ENCODE measurements around the gene ZNF398. TPM values are rescaled to one million over a fixed set of nuclear protein-coding genes. Genes with fewer than 3 reads are reported as not detected.

Gene ZNF398
- total RNA-seq, 1 donor from 2014 or later = 14.5 TPM

DNA sequence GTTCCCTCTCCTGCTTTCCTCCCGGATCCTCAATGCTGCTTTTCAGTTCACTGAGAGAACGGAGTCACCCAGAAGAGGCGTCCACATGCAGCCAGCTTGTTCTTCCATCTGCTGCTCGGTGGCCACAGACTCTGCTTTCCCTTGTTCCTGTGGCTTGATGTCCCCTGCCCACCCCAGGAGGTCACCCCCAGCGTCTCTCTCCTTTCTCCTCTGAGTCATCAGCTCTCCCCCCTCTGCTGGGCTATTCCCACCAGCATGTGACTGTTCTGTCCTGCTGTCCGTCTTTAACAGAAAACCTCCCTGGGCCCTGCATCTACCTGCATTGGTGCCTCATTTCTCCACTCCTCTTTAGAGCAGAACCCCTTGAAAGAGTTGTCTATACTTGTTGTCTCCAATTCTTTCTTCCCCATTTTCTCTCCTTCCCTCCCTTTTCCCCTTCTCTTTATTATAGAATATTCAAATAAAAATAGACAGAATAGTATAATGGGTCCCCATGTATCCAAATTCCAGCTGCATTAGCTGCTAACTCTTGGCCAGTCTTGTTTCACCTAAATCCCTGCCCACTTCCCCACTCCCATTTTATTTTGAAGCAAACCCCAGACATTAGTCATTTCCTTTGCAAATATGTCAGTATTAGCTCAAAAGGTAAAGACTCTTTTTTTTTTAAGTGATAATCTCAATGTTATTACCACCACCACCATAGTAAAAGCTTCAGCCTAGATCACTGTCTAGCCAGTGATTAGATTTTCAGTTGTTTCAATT, 52.2 kb downstream of the ZNF398 start:
- intact Hi-C loops (cut with DNase I) = no loop called here
- Histone ChIP-seq H3K27ac (no peak overlapping the region), H3K4me3 (no peak overlapping the region), H3K4me1 (peaks cover 19% of the 10 kb centered on the region), H3K9me3 (no peaks in the 10 kb centered on the region), H3K36me3 (peaks cover 63% of the 10 kb centered on the region), H3K27me3 (no peaks in the 10 kb centered on the region)
- peak; percentile 12 for DNase-seq
- no peak for TF ChIP-seq CTCF (IDR thresholded peaks at IDR 0.05)
- no peak for ATAC-seq

- no peak overlapping the region for H3K4me3 ChIP-seq
- no peak overlapping the region for H3K27ac ChIP-seq
- H3K36me3 ChIP-seq = peaks cover 86% of the 10 kb centered on the region
- peaks cover 4% of the 10 kb centered on the region for H3K4me1 ChIP-seq
- H3K9me3 ChIP-seq = no peaks in the 10 kb centered on the region
- ATAC-seq (peak; percentile 91), DNase-seq (peak; percentile 61)
- intact Hi-C loops (cut with DNase I) = no loop called here
- H3K27me3 ChIP-seq = no peaks in the 10 kb centered on the region
- TF ChIP-seq CTCF (IDR thresholded peaks at IDR 0.05) = no peak
Observed at GRCh38 chr7:149202831-149203231, 55.6 kb downstream of the ZNF398 start.

GRCh38 chr7:149205690-149206381, 58.6 kb downstream of the ZNF398 start:
- Histone ChIP-seq H3K4me1 (peaks cover 4% of the 10 kb centered on the region), H3K27ac (no peak overlapping the region), H3K4me3 (no peak overlapping the region), H3K27me3 (no peaks in the 10 kb centered on the region), H3K9me3 (no peaks in the 10 kb centered on the region), H3K36me3 (peaks cover 89% of the 10 kb centered on the region)
- TF ChIP-seq CTCF (IDR thresholded peaks at IDR 0.05) = no peak
- intact Hi-C loops (cut with DNase I) = no loop called here
- peak; percentile 30 for ATAC-seq
- peak; percentile 53 for DNase-seq

GRCh38 chr7:149207324-149208035, 60.2 kb downstream of the ZNF398 start:
- no peaks in the 10 kb centered on the region for H3K27me3 ChIP-seq
- peaks cover 88% of the 10 kb centered on the region for H3K36me3 ChIP-seq
- ATAC-seq = no peak
- peaks cover 4% of the 10 kb centered on the region for H3K4me1 ChIP-seq
- H3K9me3 ChIP-seq = no peaks in the 10 kb centered on the region
- intact Hi-C loops (cut with DNase I) = no loop called here
- no peak for DNase-seq
- TF ChIP-seq CTCF (IDR thresholded peaks at IDR 0.05) = no peak
- no peak overlapping the region for H3K27ac ChIP-seq
- no peak overlapping the region for H3K4me3 ChIP-seq

DNA sequence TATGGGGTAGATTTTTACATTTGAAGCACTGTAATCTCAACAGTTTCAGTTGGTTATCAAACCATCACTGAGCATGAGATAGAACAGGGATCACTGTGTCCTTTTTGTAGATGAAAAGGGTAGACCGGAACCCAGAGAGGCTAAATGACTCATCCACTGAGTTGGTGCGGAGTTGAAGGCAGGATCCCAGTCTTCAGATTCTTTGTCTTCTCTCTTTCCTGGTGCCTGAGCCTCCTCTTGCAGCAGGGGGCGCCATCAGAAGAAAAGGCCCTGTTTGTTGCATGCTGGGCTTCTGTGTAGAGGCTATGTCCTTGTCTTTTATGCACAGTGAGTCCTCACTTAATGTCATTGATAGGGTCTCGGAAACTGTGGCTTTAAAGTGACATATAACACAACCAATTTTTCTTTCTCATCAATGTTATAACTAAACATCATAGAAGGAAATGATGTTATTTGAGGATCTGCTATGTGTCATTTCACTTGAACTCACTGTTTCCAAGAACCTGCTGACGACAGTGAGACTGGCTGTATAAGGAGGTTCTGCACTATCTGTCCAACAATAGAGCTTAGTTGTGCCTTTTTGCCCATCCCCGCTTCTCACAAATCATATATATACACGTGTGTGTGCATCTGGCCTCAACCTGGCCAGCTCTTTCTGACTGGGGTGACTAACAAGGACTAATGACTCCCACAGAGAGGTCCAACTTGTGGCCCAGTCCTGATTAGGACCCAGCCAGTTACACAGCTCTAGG, 62.4 kb downstream of the ZNF398 start:
- Histone ChIP-seq H3K27me3 (no peaks in the 10 kb centered on the region), H3K27ac (no peak overlapping the region), H3K36me3 (peaks cover 86% of the 10 kb centered on the region), H3K4me3 (no peak overlapping the region), H3K4me1 (no peaks in the 10 kb centered on the region), H3K9me3 (no peaks in the 10 kb centered on the region)
- peak; percentile 49 for TF ChIP-seq CTCF (IDR thresholded peaks at IDR 0.05)
- no peak for DNase-seq
- ATAC-seq = peak; percentile 57
- intact Hi-C loops (cut with DNase I) = no loop called here
